GM10248 (cell line): ENCODE data around the gene SPTLC1.
"Not testable (repeated sequence)": the region's sequence is repeated elsewhere in the genome, so short reads cannot be mapped to it uniquely, and the experiment has no call there.

ENCODE experiments used
- CTCF ChIA-PET: fragments of 300-600 bp; sonication (Branson Sonifier 250); formaldehyde crosslinking; extraction: SDS; loops from one replicate; lab custom pipeline; 2021; ENCODE audit warnings: antibody characterized with exemption; lab: Yijun Ruan, JAX
- POLR2A ChIA-PET: fragments of 350-650 bp; sonication (Branson Sonifier 250); formaldehyde crosslinking; extraction: SDS; loops from one replicate; lab custom pipeline; 2020; ENCODE audit warnings: antibody characterized with exemption; lab: Yijun Ruan, JAX
- DNase-seq: peaks from one replicate; pipeline ENCODE4 v3.0.0; 2012; ENCODE audit errors: extremely low spot score
- CTCF ChIP-seq: IDR thresholded peaks from 2 replicates; pipeline ENCODE4 v1.5.1; 2012; ENCODE audit warnings: mild to moderate bottlenecking, low read depth; ENCODE audit errors: extremely low read depth, missing control alignments, control extremely low read depth

The SPTLC1 gene

GRCh38 chr9:92140074-92140753, 25.0 kb upstream of the SPTLC1 start:
- DNase-seq = peak; percentile 82
- ChIA-PET POLR2A (no interaction called here), CTCF (interaction anchor here (0.7 to 8.1 kb wide), 65 partner anchors 9 to 711 kb away, joined by 3 to 132 read pairs (median 6); partner anchors contain the start of genes CENPP and SPTLC1)
- TF ChIP-seq CTCF = peak; percentile 98

- CTCF ChIA-PET = interaction anchor here (0.8 to 8.1 kb wide), 60 partner anchors 8 to 652 kb away, joined by 3 to 132 read pairs (median 6); partner anchors contain the start of genes CENPP, NOL8 and SPTLC1
- POLR2A ChIA-PET, DNase-seq: not testable (repeated sequence)
Observed at GRCh38 chr9:92138960-92139540, 23.8 kb upstream of the SPTLC1 start.

- peak; percentile 69 for DNase-seq
- peak; percentile 89 for TF ChIP-seq CTCF
- ChIA-PET POLR2A (no interaction called here), CTCF (interaction anchor here (0.7 to 8.1 kb wide), 49 partner anchors 10 to 653 kb away, joined by 3 to 132 read pairs (median 5); partner anchors contain the start of genes CENPP, IPPK, NOL8 and SPTLC1)
Observed at GRCh38 chr9:92138157-92138959, 23.1 kb upstream of the SPTLC1 start.

- ChIA-PET POLR2A (no interaction called here), CTCF (interaction anchor here (0.8 to 8.1 kb wide), 8 partner anchors 11 to 654 kb away, joined by 3 to 132 read pairs (median 4); no protein-coding TSS in a partner anchor)
- DNase-seq = no peak
- TF ChIP-seq CTCF = no peak
Observed at GRCh38 chr9:92136184-92136858, 21.1 kb upstream of the SPTLC1 start.

- no peak for DNase-seq
- CTCF ChIA-PET = interaction anchor here (0.8 to 8.1 kb wide), 9 partner anchors 10 to 654 kb away, joined by 3 to 132 read pairs (median 4); no protein-coding TSS in a partner anchor
- TF ChIP-seq CTCF = no peak
- POLR2A ChIA-PET = no interaction called here
Observed at GRCh38 chr9:92135576-92135975, 20.4 kb upstream of the SPTLC1 start.

- TF ChIP-seq CTCF = peak; percentile 96
- DNase-seq = peak; percentile 83
- ChIA-PET POLR2A (no interaction called here), CTCF (interaction anchor here (0.8 to 8.1 kb wide), 11 partner anchors 9 to 582 kb away, joined by 3 to 132 read pairs (median 4); no protein-coding TSS in a partner anchor)
Observed at GRCh38 chr9:92133949-92134604, 18.9 kb upstream of the SPTLC1 start.

GRCh38 chr9:92132913-92133312, 17.7 kb upstream of the SPTLC1 start:
- CTCF ChIA-PET = interaction anchor here (0.8 to 1.1 kb wide), 2 partner anchors 14 to 501 kb away, joined by 3 read pairs; no protein-coding TSS in a partner anchor
- DNase-seq, POLR2A ChIA-PET: not testable (repeated sequence)
